Measurements from ENCODE around the gene TPRX1.
A peak's percentile ranks its signal among the peaks of the same experiment; 100 is the strongest.
"Not testable (repeated sequence)": the region's sequence is repeated elsewhere in the genome, so short reads cannot be mapped to it uniquely, and the experiment has no call there.

Gene TPRX1

GRCh38 chr19:47766670-47767069 is 37.7 kb downstream of the TPRX1 start:
- DNase-seq (ENCODE audit: low spot score): no peak

- no peak for DNase-seq (ENCODE audit: low spot score)
Measured at GRCh38 chr19:47766359-47766620, 38.1 kb downstream of the TPRX1 start.

- DNase-seq (ENCODE audit: low spot score): peak; percentile 70
Measured at GRCh38 chr19:47765523-47766358, 38.6 kb downstream of the TPRX1 start.

- DNase-seq (ENCODE audit: low spot score): not testable (repeated sequence)
Measured at GRCh38 chr19:47764705-47765104, 39.6 kb downstream of the TPRX1 start.

GRCh38 chr19:47762615-47763308 is 41.6 kb downstream of the TPRX1 start:
- no peak for DNase-seq (ENCODE audit: low spot score)

- no peak for DNase-seq (ENCODE audit: low spot score)
Measured at GRCh38 chr19:47762151-47762550, 42.2 kb downstream of the TPRX1 start.

- no peak for DNase-seq (ENCODE audit: low spot score)
Measured at GRCh38 chr19:47761566-47761965, 42.8 kb downstream of the TPRX1 start.

GRCh38 chr19:47760632-47760999 is 43.7 kb downstream of the TPRX1 start:
- no peak for DNase-seq (ENCODE audit: low spot score)

- no peak for DNase-seq (ENCODE audit: low spot score)
Measured at GRCh38 chr19:47758443-47758804, 45.9 kb downstream of the TPRX1 start.

GRCh38 chr19:47757617-47758442 is 46.5 kb downstream of the TPRX1 start:
- no peak for DNase-seq (ENCODE audit: low spot score)

- DNase-seq (ENCODE audit: low spot score): no peak
Measured at GRCh38 chr19:47756953-47757608, 47.3 kb downstream of the TPRX1 start.

GRCh38 chr19:47756627-47756929 is 47.8 kb downstream of the TPRX1 start:
- no peak for DNase-seq (ENCODE audit: low spot score)

- DNase-seq (ENCODE audit: low spot score): no peak
Measured at GRCh38 chr19:47755762-47756626, 48.4 kb downstream of the TPRX1 start.

- no peak for DNase-seq (ENCODE audit: low spot score)
Measured at GRCh38 chr19:47755065-47755761, 49.1 kb downstream of the TPRX1 start.

GRCh38 chr19:47754206-47755064 is 49.9 kb downstream of the TPRX1 start:
- DNase-seq (ENCODE audit: low spot score): no peak

- DNase-seq (ENCODE audit: low spot score): no peak
Measured at GRCh38 chr19:47752440-47753211, 51.7 kb downstream of the TPRX1 start.

Measured in AG08395 (cell line).